GM12874 (cell line): ENCODE data around the gene ANO7.

Experiments
- TF ChIP-seq, protein P1 (sequence below): IDR thresholded peaks from 2 replicates; pipeline ENCODE4 v1.5.1; 2011; ENCODE audit warnings: low read depth, mild to moderate bottlenecking, control low read depth, low read length, moderate library complexity; ENCODE audit not compliant: insufficient read depth

The ANO7 gene

DNA sequence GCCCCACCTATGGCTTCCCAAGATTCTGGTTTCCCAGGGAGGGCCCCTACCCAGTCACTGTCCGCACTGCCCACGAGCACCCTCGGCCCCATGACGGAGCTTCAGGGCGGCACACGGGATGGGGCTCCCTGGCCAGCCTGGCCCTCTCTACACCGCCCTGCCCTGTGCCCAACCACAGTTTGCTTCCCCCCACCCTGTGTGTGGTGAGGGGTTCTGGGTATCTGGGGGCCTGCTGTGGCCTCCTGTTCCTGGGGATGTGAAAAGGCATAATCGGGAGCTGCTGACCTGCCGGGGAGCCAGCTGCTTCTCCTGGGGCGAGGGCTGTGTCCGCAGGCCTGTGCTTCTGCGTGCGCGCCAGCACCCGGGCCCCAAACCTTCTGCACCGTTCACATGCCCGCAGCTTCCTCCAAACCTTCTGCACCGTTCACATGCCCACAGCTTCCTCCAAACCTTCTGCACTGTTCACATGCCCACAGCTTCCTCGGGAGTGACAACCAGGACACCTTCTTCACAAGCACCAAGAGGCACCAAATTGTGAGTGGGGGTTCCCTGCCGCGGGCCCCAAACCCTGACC lies 12.4 kb downstream of the ANO7 start:
- TF ChIP-seq, protein P1, sequence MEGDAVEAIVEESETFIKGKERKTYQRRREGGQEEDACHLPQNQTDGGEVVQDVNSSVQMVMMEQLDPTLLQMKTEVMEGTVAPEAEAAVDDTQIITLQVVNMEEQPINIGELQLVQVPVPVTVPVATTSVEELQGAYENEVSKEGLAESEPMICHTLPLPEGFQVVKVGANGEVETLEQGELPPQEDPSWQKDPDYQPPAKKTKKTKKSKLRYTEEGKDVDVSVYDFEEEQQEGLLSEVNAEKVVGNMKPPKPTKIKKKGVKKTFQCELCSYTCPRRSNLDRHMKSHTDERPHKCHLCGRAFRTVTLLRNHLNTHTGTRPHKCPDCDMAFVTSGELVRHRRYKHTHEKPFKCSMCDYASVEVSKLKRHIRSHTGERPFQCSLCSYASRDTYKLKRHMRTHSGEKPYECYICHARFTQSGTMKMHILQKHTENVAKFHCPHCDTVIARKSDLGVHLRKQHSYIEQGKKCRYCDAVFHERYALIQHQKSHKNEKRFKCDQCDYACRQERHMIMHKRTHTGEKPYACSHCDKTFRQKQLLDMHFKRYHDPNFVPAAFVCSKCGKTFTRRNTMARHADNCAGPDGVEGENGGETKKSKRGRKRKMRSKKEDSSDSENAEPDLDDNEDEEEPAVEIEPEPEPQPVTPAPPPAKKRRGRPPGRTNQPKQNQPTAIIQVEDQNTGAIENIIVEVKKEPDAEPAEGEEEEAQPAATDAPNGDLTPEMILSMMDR, result no peak

DNA sequence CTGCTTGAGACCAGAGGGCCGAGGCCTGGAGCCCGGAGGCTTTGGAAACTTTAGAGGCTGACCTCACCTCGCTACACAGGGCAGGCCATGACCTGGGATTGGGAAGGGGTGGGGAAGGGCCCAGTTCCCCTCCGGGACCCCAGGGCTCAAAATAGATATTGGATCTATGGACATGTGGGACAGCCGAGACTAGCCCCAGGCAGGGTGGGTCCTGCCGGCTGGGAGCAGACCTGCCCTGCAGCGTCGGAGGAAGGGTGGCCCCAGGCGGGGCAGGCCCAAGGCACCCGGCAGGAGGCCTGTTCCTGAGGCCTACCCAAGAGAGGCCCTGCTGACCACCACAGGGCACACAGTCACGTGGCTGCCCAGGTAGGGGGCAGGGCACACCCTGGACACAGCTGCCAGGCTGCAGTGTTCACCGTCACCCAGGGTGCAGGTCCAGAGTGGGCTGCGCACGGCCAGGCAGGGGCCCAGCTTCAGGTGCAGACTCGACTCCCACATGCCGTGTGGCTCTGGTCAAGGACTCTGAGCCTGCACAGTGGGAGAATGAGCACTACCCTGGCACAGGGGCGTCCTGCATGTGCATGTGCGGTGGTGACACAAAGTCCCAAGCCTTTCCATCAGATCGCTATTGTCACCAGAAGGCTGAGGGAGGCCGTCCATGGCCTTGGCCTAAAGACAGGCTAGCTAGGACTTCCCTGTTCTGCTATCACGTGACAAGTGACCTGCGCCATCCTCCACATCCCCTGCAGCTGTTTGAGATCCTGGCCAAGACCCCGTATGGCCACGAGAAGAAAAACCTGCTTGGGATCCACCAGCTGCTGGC lies 13.2 kb downstream of the ANO7 start:
- TF ChIP-seq, protein P1, result no peak

- TF ChIP-seq, protein P1, result no peak
Measured at GRCh38 chr2:241202268-241202585, 13.8 kb downstream of the ANO7 start.

GRCh38 chr2:241202681-241203080 lies 14.2 kb downstream of the ANO7 start:
- TF ChIP-seq, protein P1, result no peak

DNA sequence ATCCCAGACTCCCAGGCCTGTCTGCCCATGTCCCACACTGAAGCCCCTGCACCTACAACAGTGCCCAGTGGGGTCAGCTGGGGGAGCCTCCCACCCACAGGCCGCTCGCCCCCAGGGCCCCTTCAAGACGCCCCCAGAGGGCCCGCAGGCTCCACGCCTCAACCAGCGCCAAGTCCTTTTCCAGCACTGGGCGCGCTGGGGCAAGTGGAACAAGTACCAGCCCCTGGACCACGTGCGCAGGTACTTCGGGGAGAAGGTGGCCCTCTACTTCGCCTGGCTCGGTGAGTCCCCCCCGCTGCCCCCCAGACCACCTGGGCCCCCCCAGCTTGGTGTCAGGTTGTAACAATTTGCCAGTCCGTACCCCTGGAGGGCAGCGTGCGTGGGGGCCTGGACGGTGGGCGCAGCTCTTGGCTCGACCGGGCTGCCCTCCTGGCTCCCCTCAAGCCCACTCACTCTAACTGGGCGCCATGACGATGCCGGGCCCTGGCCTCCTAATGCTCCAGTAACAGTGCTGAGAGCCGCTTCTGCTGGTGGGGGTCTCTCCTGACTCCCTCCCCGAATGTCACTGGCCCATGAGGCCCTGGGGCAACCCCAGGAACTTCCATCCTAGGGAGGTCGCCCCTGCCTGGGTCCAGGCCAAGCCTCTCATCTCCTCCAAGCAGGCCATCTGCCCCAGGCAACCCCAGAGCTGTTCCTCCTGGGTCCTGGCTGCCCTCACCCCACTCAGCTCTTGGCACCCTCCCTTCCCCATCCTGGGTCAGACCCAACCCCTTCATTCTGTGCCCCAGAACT lies 14.9 kb downstream of the ANO7 start:
- TF ChIP-seq, protein P1, result no peak

DNA sequence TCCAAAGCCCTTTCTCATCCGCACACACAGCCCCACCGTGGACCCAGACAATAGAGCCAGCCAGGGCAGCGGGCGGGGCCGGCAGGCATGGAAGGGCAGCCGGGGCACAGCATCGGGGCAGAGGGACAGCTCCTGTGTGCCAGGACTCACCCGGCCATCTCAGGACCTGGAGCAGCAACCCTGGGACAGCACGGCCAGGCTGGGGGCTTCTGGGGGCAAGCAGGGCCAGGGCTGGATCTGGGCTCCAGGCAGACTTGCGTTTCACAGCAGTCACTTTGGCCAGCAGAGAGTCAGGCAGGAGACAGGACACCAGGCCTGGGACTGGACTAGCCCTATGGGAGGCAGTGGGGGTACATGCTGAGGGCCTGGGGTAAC lies 15.5 kb downstream of the ANO7 start:
- TF ChIP-seq, protein P1, result no peak

- TF ChIP-seq, protein P1, result no peak
Measured at GRCh38 chr2:241204490-241204889, 16.0 kb downstream of the ANO7 start.
